ENCODE results near the gene ZCCHC7.

DNA sequence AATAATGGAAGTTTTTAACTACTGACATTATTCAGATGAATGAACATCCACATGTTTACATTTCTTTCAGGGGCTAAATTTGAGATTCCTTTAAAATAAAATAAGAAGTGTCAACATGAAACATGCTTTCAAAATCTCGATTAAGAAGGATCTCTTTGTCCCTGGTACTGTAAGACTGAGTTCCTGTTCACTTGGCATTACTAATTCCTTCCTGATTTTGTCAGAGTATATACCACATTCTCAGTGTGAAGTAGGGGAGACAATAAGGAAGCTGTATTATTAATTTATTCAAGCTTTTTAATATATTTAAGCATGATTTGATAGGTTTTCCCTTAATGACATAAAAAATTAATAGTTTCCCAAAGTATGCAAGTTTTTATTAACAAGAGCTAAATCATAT, 220.6 kb downstream of the ZCCHC7 start:
- TF ChIP-seq SRSF1 (IDR thresholded peaks at IDR 0.05; ENCODE audit: low read depth, low read length) (no peak), CTCF (IDR thresholded peaks at IDR 0.05 in 2 of 3, conservative IDR thresholded peaks at IDR 0.05 in 1 of 3; ENCODE audit: insufficient read depth in 2 of 3, low read depth in 1 of 3, low read length in 3 of 3) (no peak), ZNF512 (tag; IDR thresholded peaks at IDR 0.05) (no peak), CREB1 (IDR thresholded peaks at IDR 0.05) (no peak), CREB1 (CRISPR knock-in tag; IDR thresholded peaks at IDR 0.05) (no peak), RFX7 (CRISPR knock-in tag; IDR thresholded peaks at IDR 0.05) (no peak), SP1 (CRISPR knock-in tag; IDR thresholded peaks at IDR 0.05) (no peak), ZNF232 (CRISPR knock-in tag; IDR thresholded peaks at IDR 0.05) (no peak), MAFK (IDR thresholded peaks at IDR 0.05; ENCODE audit: low read length) (no peak), NONO (IDR thresholded peaks at IDR 0.05; ENCODE audit: low read depth in 2 of 2, low read length in 1 of 2) (no peak), ATF1 (CRISPR knock-in tag; IDR thresholded peaks at IDR 0.05) (no peak), ATF1 (tag; IDR thresholded peaks at IDR 0.05) (no peak), EP300 (IDR thresholded peaks at IDR 0.05; ENCODE audit: low read length) (no peak), REST (IDR thresholded peaks at IDR 0.05; ENCODE audit: borderline replicate concordance) (no peak), REST (CRISPR knock-in tag; IDR thresholded peaks at IDR 0.05; ENCODE audit: low read depth) (no peak), EP400 (IDR thresholded peaks at IDR 0.05) (no peak), ZBTB33 (CRISPR knock-in tag; IDR thresholded peaks at IDR 0.05) (no peak)
